Thyroid gland (tissue), 4 donors: ENCODE results near the gene RAET1E. TPM values are rescaled to one million over a fixed set of nuclear protein-coding genes. Genes with fewer than 3 reads are reported as not detected.

Source experiments
- DNase-seq, 2 donors: peaks; one replicate each; pipeline ENCODE4 v3.0.0-alpha.2; 2019
- H3K27ac ChIP-seq, 3 donors: fragments of 200-600 bp; sonication (generic); 1 replicate in 2 of 3; 2 replicates in 1 of 3; pipeline ENCODE4 v1.5.1; 2016 to 2019; ENCODE audit warnings: mild to moderate bottlenecking in 1 of 3, moderate library complexity in 1 of 3
- H3K27me3 ChIP-seq: fragments of 200-600 bp; sonication (generic); one replicate; pipeline ENCODE4 v1.5.1; 2019
- H3K36me3 ChIP-seq, 2 donors: fragments of 200-600 bp; sonication (generic); one replicate each; pipeline ENCODE4 v1.5.1; 2016 to 2019
- H3K4me1 ChIP-seq, 2 donors: fragments of 200-600 bp; sonication (generic); one replicate each; pipeline ENCODE4 v1.5.1; 2017 to 2019
- H3K4me3 ChIP-seq, 3 donors: fragments of 200-600 bp; sonication (generic); replicated peaks in 1 of 3; 1 replicate in 2 of 3; 2 replicates in 1 of 3; pipeline ENCODE4 v1.5.1; 2016; ENCODE audit warnings: mild to moderate bottlenecking in 1 of 3
- H3K9me3 ChIP-seq: fragments of 200-600 bp; sonication (generic); one replicate; pipeline ENCODE4 v1.5.1; 2017
- POLR2A ChIP-seq, 2 donors: fragments of 450-650 bp; IDR thresholded peaks; one replicate each; pipeline ENCODE4 v1.6.1; 2017; ENCODE audit warnings: antibody characterized with exemption in 2 of 2, mild to moderate bottlenecking in 2 of 2, moderate library complexity in 1 of 2
- WGBS, 2 donors: methylation state at CpG; one replicate each; pipeline ENCODE4 v1.1.5; 2017; 5-methylcytosine and 5-hydroxymethylcytosine counted together
- intact Hi-C: fragments of 100-400 bp; cut with DNase I; formaldehyde crosslinking; loops from one replicate; pipeline ENCODE4 v1.15.1; 2023
- total RNA-seq, 4 donors: library from RNA; depleted of rRNA; stranded (reverse); fragments of >200 nt; gene quantifications; one replicate each; pipeline ENCODE4 v1.2.3, GENCODE V29; 2016
- TF ChIP-seq, protein P1 (sequence below), 6 experiments: fragments of 200-600 bp in 3 of 6; fragments of 450-650 bp in 3 of 6; sonication (generic) in 3 of 6; IDR thresholded peaks; one replicate each; pipeline ENCODE4 v1.5.1; 2016 to 2019; ENCODE audit warnings: antibody characterized with exemption in 6 of 6, mild to moderate bottlenecking in 2 of 6, inconsistent platforms in 1 of 6, moderate library complexity in 1 of 6

Gene RAET1E
- total RNA-seq, 4 donors from 2014 or later = 1.7 TPM; not detected in 3

- no peaks in the 10 kb centered on the region for H3K9me3 ChIP-seq
- H3K36me3 ChIP-seq = no peaks in the 10 kb centered on the region
- no peak for DNase-seq
- no peak overlapping the region for H3K27ac ChIP-seq
- no peak overlapping the region for H3K4me3 ChIP-seq
- no peak for TF ChIP-seq POLR2A (IDR thresholded peaks at IDR 0.05)
- TF ChIP-seq, protein P1, sequence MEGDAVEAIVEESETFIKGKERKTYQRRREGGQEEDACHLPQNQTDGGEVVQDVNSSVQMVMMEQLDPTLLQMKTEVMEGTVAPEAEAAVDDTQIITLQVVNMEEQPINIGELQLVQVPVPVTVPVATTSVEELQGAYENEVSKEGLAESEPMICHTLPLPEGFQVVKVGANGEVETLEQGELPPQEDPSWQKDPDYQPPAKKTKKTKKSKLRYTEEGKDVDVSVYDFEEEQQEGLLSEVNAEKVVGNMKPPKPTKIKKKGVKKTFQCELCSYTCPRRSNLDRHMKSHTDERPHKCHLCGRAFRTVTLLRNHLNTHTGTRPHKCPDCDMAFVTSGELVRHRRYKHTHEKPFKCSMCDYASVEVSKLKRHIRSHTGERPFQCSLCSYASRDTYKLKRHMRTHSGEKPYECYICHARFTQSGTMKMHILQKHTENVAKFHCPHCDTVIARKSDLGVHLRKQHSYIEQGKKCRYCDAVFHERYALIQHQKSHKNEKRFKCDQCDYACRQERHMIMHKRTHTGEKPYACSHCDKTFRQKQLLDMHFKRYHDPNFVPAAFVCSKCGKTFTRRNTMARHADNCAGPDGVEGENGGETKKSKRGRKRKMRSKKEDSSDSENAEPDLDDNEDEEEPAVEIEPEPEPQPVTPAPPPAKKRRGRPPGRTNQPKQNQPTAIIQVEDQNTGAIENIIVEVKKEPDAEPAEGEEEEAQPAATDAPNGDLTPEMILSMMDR (IDR thresholded peaks at IDR 0.05) = no peak
- 71 to 89% methylated on average over 3 of the region's 3 CpGs for WGBS, 2 donors
- intact Hi-C loops = no loop called here
- H3K4me1 ChIP-seq = peaks cover 3 to 6% of the 10 kb centered on the region in 2 donors
- no peaks in the 10 kb centered on the region for H3K27me3 ChIP-seq
Measured at GRCh38 chr6:149887343-149887742, 10.6 kb downstream of the RAET1E start.

GRCh38 chr6:149885888-149886287 lies 12.0 kb downstream of the RAET1E start:
- no peaks in the 10 kb centered on the region for H3K9me3 ChIP-seq
- no peaks in the 10 kb centered on the region for H3K36me3 ChIP-seq
- whole genome bisulfite sequencing, 2 donors = 94% methylated on average over 3 of the region's 3 CpGs
- TF ChIP-seq POLR2A (IDR thresholded peaks at IDR 0.05) = no peak
- TF ChIP-seq, protein P1 (IDR thresholded peaks at IDR 0.05) = no peak
- intact Hi-C loops = no loop called here
- no peak overlapping the region for H3K4me3 ChIP-seq
- peaks cover 3 to 6% of the 10 kb centered on the region in 2 donors for H3K4me1 ChIP-seq
- DNase-seq = no peak
- no peaks in the 10 kb centered on the region for H3K27me3 ChIP-seq
- no peak overlapping the region for H3K27ac ChIP-seq

DNA sequence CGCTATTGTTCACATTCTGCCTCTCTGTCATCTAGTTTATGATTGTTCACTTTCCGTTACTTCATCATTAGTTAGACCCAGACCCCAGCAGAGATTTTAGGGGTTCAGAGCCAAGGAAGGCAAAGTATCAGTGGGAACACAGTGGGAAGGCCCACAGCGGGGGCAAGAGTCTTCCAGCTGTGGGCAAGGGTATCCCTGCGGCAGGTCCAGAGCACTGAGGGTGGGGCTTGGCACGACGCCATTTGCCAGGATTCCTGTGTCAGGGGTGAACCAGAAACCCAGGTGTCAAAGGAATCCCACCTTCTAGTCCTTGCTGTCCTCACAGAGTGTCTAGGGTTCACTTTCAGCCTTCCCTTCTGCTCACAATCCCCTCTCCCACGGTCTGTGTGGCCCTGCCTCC lies 13.3 kb downstream of the RAET1E start:
- WGBS, 2 donors = 70 to 82% methylated on average over 7 of the region's 7 CpGs
- DNase-seq = no peak
- no peak overlapping the region for H3K27ac ChIP-seq
- no peaks in the 10 kb centered on the region for H3K27me3 ChIP-seq
- peaks cover 3 to 6% of the 10 kb centered on the region in 2 donors for H3K4me1 ChIP-seq
- intact Hi-C loops = no loop called here
- H3K4me3 ChIP-seq = no peak overlapping the region
- no peaks in the 10 kb centered on the region for H3K36me3 ChIP-seq
- no peak for TF ChIP-seq POLR2A (IDR thresholded peaks at IDR 0.05)
- no peaks in the 10 kb centered on the region for H3K9me3 ChIP-seq

- peaks cover 3 to 6% of the 10 kb centered on the region in 2 donors for H3K4me1 ChIP-seq
Measured at GRCh38 chr6:149884215-149884614, 13.7 kb downstream of the RAET1E start.

DNA sequence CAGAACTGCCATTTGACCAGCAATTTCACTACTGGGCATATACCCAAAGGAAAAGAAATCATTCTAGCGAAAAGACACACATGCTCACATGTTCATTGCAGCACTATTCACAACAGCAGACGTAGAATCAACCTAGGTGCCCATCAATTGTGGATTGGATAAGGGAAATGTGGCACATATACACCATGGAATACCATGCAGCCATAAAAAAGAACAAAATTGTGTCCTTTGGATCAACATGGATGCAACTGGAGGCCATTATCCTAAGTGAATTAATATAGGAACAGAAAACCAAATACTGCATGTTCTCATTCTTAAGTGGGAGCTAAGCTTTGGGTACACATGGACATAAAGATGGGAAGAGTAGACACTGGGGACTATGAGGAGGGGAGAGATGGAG lies 16.1 kb downstream of the RAET1E start:
- no peaks in the 10 kb centered on the region for H3K9me3 ChIP-seq
- H3K27ac ChIP-seq = no peak overlapping the region
- no peaks in the 10 kb centered on the region for H3K36me3 ChIP-seq
- H3K4me3 ChIP-seq = no peak overlapping the region
- TF ChIP-seq, protein P1 (IDR thresholded peaks at IDR 0.05) = no peak
- no peak for TF ChIP-seq POLR2A (IDR thresholded peaks at IDR 0.05)
- 89% methylated on average over 2 of the region's 2 CpGs for WGBS, 2 donors
- no peaks in the 10 kb centered on the region for H3K27me3 ChIP-seq
- no peak for DNase-seq
- intact Hi-C loops = no loop called here
- H3K4me1 ChIP-seq = peaks cover 3 to 4% of the 10 kb centered on the region in 2 donors

More at GRCh38 chr6:149884215-149884614, 13.7 kb downstream of the RAET1E start:
- TF ChIP-seq, protein P1 (IDR thresholded peaks at IDR 0.05) = peak in 1 of 6 experiments; percentile 16
- no peak for TF ChIP-seq POLR2A (IDR thresholded peaks at IDR 0.05)
- peak; percentile 83 to 85 for DNase-seq
- no peaks in the 10 kb centered on the region for H3K27me3 ChIP-seq
- WGBS, 2 donors = 10 to 26% methylated on average over 9 to 11 of the region's 11 CpGs
- intact Hi-C loops = no loop called here
- no peak overlapping the region for H3K27ac ChIP-seq
- H3K4me3 ChIP-seq = no peak overlapping the region
- no peaks in the 10 kb centered on the region for H3K36me3 ChIP-seq
- H3K9me3 ChIP-seq = no peaks in the 10 kb centered on the region
